Lower leg skin (tissue), 3 donors: ENCODE measurements around the gene IL1R1.

ENCODE experiments used
- POLR2A ChIP-seq, 2 donors: fragments of 450-650 bp; IDR thresholded peaks; one replicate each; pipeline ENCODE4 v1.6.1; 2016 to 2017; ENCODE audit warnings: antibody characterized with exemption in 2 of 2, mild to moderate bottlenecking in 1 of 2, moderate library complexity in 1 of 2
- TF ChIP-seq, protein P1 (sequence below), 3 donors: fragments of 450-650 bp; IDR thresholded peaks; one replicate each; pipeline ENCODE4 v1.5.1; 2016; ENCODE audit warnings: antibody characterized with exemption in 3 of 3, mild to moderate bottlenecking in 3 of 3, moderate library complexity in 2 of 3

DNA sequence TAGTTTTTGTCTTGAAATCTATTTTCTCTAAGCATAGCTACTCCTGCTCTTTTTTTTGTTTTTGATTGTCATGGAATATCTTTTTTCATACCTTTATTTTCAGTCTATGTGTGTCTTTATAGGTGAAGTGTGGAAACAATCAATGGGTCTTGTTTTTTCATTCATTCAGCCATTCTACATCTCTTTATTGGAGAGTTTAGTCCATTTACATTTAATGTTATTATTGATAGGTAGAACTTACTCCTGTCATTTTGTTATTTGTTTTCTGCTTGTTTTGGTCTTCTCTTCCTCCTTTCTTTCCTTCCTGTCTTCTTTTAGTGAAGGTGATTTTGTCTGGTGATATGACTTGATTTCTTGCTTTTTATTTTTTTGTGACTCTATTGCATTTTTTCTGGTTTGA lies 62.1 kb downstream of the IL1R1 start:
- TF ChIP-seq, protein P1, sequence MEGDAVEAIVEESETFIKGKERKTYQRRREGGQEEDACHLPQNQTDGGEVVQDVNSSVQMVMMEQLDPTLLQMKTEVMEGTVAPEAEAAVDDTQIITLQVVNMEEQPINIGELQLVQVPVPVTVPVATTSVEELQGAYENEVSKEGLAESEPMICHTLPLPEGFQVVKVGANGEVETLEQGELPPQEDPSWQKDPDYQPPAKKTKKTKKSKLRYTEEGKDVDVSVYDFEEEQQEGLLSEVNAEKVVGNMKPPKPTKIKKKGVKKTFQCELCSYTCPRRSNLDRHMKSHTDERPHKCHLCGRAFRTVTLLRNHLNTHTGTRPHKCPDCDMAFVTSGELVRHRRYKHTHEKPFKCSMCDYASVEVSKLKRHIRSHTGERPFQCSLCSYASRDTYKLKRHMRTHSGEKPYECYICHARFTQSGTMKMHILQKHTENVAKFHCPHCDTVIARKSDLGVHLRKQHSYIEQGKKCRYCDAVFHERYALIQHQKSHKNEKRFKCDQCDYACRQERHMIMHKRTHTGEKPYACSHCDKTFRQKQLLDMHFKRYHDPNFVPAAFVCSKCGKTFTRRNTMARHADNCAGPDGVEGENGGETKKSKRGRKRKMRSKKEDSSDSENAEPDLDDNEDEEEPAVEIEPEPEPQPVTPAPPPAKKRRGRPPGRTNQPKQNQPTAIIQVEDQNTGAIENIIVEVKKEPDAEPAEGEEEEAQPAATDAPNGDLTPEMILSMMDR (IDR thresholded peaks at IDR 0.05), result no peak
- TF ChIP-seq POLR2A (IDR thresholded peaks at IDR 0.05), result no peak
